ENCODE data around the gene ERVFRD-1.

DNA sequence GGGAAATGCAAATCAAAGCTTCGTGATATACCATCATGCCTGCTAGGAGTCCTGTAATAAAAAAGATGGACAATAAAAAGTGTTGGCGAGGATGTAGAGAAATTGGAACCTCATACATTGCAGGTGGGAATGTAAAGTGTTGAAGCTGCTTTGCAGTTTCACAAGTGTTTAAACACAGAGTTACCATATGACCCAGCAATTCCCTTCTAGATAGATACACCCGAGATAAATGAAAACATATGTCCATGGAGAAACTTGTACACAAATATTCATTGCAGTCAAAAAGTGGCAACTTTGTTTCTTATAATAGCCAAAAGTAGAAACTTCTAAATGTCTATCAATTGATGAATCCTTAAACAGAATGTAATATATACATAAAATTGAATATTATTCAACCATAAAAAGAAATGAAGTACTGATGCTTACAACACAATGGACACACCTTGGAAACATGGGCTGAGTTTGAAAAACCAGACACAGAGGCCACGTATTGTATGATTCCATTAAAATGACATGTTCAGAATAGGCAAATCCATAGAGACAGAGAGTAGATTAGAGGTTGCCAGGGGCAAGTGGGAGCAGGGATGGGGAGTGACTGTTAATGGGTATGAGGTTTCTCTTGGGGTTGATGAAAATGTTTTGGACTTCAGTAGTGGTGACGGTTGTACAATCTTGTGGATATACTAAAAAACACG lies 20.8 kb upstream of the ERVFRD-1 start:
- TF ChIP-seq, protein P1, sequence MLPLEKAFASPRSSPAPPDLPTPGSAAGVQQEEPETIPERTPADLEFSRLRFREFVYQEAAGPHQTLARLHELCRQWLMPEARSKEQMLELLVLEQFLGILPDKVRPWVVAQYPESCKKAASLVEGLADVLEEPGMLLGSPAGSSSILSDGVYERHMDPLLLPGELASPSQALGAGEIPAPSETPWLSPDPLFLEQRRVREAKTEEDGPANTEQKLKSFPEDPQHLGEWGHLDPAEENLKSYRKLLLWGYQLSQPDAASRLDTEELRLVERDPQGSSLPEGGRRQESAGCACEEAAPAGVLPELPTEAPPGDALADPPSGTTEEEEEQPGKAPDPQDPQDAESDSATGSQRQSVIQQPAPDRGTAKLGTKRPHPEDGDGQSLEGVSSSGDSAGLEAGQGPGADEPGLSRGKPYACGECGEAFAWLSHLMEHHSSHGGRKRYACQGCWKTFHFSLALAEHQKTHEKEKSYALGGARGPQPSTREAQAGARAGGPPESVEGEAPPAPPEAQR (CRISPR knock-in tag; IDR thresholded peaks at IDR 0.05) = no peak
- TF ChIP-seq FOXJ3 (CRISPR knock-in tag; IDR thresholded peaks at IDR 0.05; ENCODE audit: borderline replicate concordance) (no peak), ZBTB21 (CRISPR knock-in tag; IDR thresholded peaks at IDR 0.05; ENCODE audit: borderline replicate concordance) (no peak), NR2C2 (CRISPR knock-in tag; IDR thresholded peaks at IDR 0.05) (no peak), NR1H2 (CRISPR knock-in tag; IDR thresholded peaks at IDR 0.05) (no peak), CREM (CRISPR knock-in tag; IDR thresholded peaks at IDR 0.05) (no peak)
- TF ChIP-seq, protein P2, sequence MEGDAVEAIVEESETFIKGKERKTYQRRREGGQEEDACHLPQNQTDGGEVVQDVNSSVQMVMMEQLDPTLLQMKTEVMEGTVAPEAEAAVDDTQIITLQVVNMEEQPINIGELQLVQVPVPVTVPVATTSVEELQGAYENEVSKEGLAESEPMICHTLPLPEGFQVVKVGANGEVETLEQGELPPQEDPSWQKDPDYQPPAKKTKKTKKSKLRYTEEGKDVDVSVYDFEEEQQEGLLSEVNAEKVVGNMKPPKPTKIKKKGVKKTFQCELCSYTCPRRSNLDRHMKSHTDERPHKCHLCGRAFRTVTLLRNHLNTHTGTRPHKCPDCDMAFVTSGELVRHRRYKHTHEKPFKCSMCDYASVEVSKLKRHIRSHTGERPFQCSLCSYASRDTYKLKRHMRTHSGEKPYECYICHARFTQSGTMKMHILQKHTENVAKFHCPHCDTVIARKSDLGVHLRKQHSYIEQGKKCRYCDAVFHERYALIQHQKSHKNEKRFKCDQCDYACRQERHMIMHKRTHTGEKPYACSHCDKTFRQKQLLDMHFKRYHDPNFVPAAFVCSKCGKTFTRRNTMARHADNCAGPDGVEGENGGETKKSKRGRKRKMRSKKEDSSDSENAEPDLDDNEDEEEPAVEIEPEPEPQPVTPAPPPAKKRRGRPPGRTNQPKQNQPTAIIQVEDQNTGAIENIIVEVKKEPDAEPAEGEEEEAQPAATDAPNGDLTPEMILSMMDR (IDR thresholded peaks at IDR 0.05) = no peak
- TF ChIP-seq, protein P3, sequence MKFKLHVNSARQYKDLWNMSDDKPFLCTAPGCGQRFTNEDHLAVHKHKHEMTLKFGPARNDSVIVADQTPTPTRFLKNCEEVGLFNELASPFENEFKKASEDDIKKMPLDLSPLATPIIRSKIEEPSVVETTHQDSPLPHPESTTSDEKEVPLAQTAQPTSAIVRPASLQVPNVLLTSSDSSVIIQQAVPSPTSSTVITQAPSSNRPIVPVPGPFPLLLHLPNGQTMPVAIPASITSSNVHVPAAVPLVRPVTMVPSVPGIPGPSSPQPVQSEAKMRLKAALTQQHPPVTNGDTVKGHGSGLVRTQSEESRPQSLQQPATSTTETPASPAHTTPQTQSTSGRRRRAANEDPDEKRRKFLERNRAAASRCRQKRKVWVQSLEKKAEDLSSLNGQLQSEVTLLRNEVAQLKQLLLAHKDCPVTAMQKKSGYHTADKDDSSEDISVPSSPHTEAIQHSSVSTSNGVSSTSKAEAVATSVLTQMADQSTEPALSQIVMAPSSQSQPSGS (CRISPR knock-in tag; IDR thresholded peaks at IDR 0.05; ENCODE audit: borderline replicate concordance, low read depth) = no peak
- TF ChIP-seq, protein P4, sequence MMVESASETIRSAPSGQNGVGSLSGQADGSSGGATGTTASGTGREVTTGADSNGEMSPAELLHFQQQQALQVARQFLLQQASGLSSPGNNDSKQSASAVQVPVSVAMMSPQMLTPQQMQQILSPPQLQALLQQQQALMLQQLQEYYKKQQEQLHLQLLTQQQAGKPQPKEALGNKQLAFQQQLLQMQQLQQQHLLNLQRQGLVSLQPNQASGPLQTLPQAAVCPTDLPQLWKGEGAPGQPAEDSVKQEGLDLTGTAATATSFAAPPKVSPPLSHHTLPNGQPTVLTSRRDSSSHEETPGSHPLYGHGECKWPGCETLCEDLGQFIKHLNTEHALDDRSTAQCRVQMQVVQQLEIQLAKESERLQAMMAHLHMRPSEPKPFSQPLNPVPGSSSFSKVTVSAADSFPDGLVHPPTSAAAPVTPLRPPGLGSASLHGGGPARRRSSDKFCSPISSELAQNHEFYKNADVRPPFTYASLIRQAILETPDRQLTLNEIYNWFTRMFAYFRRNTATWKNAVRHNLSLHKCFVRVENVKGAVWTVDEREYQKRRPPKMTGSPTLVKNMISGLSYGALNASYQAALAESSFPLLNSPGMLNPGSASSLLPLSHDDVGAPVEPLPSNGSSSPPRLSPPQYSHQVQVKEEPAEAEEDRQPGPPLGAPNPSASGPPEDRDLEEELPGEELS (CRISPR knock-in tag; IDR thresholded peaks at IDR 0.05) = no peak

All from WTC11 (cell line).